GM12892 (cell line): Measurements from ENCODE around the gene TTC22.
A peak's percentile ranks its signal among the peaks of the same experiment; 100 is the strongest.

Experiments
- POLR2A ChIP-seq: IDR thresholded peaks from 2 replicates; pipeline ENCODE4 v1.6.1; 2011; ENCODE audit warnings: low read depth, low read length, control low read depth
- POLR2AphosphoS5 ChIP-seq: IDR thresholded peaks from 2 replicates; pipeline ENCODE4 v1.6.1; 2011; ENCODE audit warnings: low read depth, low read length, control low read depth
- TAF1 ChIP-seq: IDR thresholded peaks from 2 replicates; pipeline ENCODE4 v1.6.1; 2011; ENCODE audit warnings: low read depth, mild to moderate bottlenecking, control low read depth, low read length, borderline replicate concordance

GRCh38 chr1:54743416-54744226 is 57.5 kb downstream of the TTC22 start:
- TF ChIP-seq POLR2A (no peak; the same call in 1 of the 2 replicates), POLR2AphosphoS5 (0 out of 2 replicates have a peak, but pooled peaks have one; percentile 44), TAF1 (no peak)
